SK-N-SH (cell line): Measurements from ENCODE around the gene TENT4A. TPM values are rescaled to one million over a fixed set of nuclear protein-coding genes. Genes with fewer than 3 reads are reported as not detected.

Experiments used
- CTCF ChIA-PET: fragments of 300-600, 350-600 bp; formaldehyde crosslinking; extraction: SDS; loops from one replicate; lab custom pipeline; 2021; lab: Yijun Ruan, JAX
- POLR2A ChIA-PET: fragments of 350-600 bp; sonication (Branson Sonifier 250); formaldehyde crosslinking; extraction: SDS; loops from one replicate; lab custom pipeline; 2020; ENCODE audit warnings: antibody characterized with exemption, inconsistent platforms; lab: Yijun Ruan, JAX
- DNase-seq: peaks from one replicate; pipeline ENCODE4 v3.0.0; 2012
- H2AFZ ChIP-seq: fragments of 200-600 bp; sonication (generic); 2 replicates; pipeline ENCODE4 v1.8.1; 2016; ENCODE audit warnings: antibody characterized with exemption, mild to moderate bottlenecking, low read depth
- H3F3A ChIP-seq: fragments of 200-600 bp; sonication (generic); replicated peaks from 2 replicates; pipeline ENCODE3; 2016; ENCODE audit warnings: antibody characterized with exemption, mild to moderate bottlenecking; ENCODE audit not compliant: insufficient read depth
- H3K27ac ChIP-seq, 2 experiments: fragments of 200-500 bp in 1 of 2; fragments of 200-600 bp in 1 of 2; sonication (Bioruptor generic) in 1 of 2; sonication (generic), shearing (Covaris generic) in 1 of 2; 2 replicates each; pipeline versions ENCODE4 v1.5.1 to v1.6.1; 2014 to 2016; ENCODE audit warnings: low read depth in 2 of 2, inconsistent platforms in 1 of 2, low read length in 1 of 2, mild to moderate bottlenecking in 1 of 2, mixed read lengths in 1 of 2
- H3K27me3 ChIP-seq: fragments of 200-600 bp; sonication (generic), shearing (Covaris generic); 2 replicates; pipeline ENCODE4 v1.6.1; 2016; ENCODE audit warnings: mixed run types; ENCODE audit not compliant: insufficient read depth
- H3K36me3 ChIP-seq, 2 experiments: fragments of 200-500 bp in 1 of 2; fragments of 200-600 bp in 1 of 2; sonication (Bioruptor generic) in 1 of 2; sonication (generic) in 1 of 2; replicated peaks in 1 of 2; 2 replicates each; pipeline versions ENCODE3 to v1.5.1; 2014 to 2016; ENCODE audit warnings: low read length in 1 of 2, mild to moderate bottlenecking in 1 of 2; ENCODE audit not compliant: insufficient read depth in 2 of 2, control insufficient read depth in 1 of 2
- H3K4me1 ChIP-seq, 2 experiments: fragments of 200-500 bp in 1 of 2; fragments of 200-600 bp in 1 of 2; sonication (Bioruptor generic) in 1 of 2; sonication (generic), shearing (Covaris generic) in 1 of 2; 2 replicates each; pipeline versions ENCODE4 v1.5.1 to v1.6.1; 2014 to 2016; ENCODE audit warnings: low read depth in 1 of 2, low read length in 1 of 2, mixed run types in 1 of 2; ENCODE audit not compliant: insufficient read depth in 2 of 2, control insufficient read depth in 1 of 2
- H3K4me2 ChIP-seq: fragments of 200-600 bp; sonication (generic), shearing (Covaris generic); 2 replicates; pipeline ENCODE4 v1.6.1; 2017; ENCODE audit warnings: mixed run types
- H3K4me3 ChIP-seq, 2 experiments: fragments of 200-500 bp in 1 of 2; fragments of 200-600 bp in 1 of 2; sonication (Bioruptor generic) in 1 of 2; sonication (generic), shearing (Covaris generic) in 1 of 2; 2 replicates each; pipeline versions ENCODE4 v1.5.1 to v1.8.1; 2014 to 2016; ENCODE audit warnings: low read depth in 2 of 2, inconsistent platforms in 1 of 2, low read length in 1 of 2, mild to moderate bottlenecking in 1 of 2, mixed read lengths in 1 of 2, moderate library complexity in 1 of 2
- H3K79me2 ChIP-seq: fragments of 200-600 bp; sonication (generic); 2 replicates; pipeline ENCODE4 v1.8.1; 2017; ENCODE audit warnings: mild to moderate bottlenecking; ENCODE audit not compliant: insufficient read depth
- H3K9ac ChIP-seq: fragments of 200-600 bp; sonication (generic); 2 replicates; pipeline ENCODE4 v1.6.1; 2017; ENCODE audit warnings: mixed run types
- H3K9me2 ChIP-seq: fragments of 200-600 bp; sonication (generic); 2 replicates; pipeline ENCODE4 v1.6.1; 2017; ENCODE audit warnings: mixed run types
- H3K9me3 ChIP-seq: fragments of 200-600 bp; sonication (generic); 2 replicates; pipeline ENCODE4 v1.6.1; 2017; ENCODE audit warnings: mixed run types, mild to moderate bottlenecking, moderate library complexity
- H4K20me1 ChIP-seq: fragments of 200-600 bp; sonication (generic); 2 replicates; pipeline ENCODE4 v1.6.1; 2017; ENCODE audit warnings: mild to moderate bottlenecking, mixed run types; ENCODE audit not compliant: insufficient read depth
- CTCF ChIP-seq: fragments of 200-600 bp; sonication (generic); IDR thresholded peaks from 2 replicates; pipeline ENCODE4 v1.6.1; 2017; ENCODE audit warnings: antibody characterized with exemption, mild to moderate bottlenecking, moderate library complexity
- EZH2phosphoT487 ChIP-seq: fragments of 200-600 bp; sonication (generic); IDR thresholded peaks from 2 replicates; pipeline ENCODE4 v1.6.1; 2017; ENCODE audit warnings: low read depth, mixed run types, mild to moderate bottlenecking, antibody characterized with exemption, moderate library complexity, borderline replicate concordance
- FOXJ3 ChIP-seq: sonication (generic); formaldehyde crosslinking; IDR thresholded peaks from 2 replicates; pipeline ENCODE4 v1.5.1; 2020; ENCODE audit warnings: mild to moderate bottlenecking, missing genetic modification reagents
- FOXM1 ChIP-seq: IDR thresholded peaks from 2 replicates; pipeline ENCODE4 v1.4.0; 2012; ENCODE audit warnings: low read depth, mild to moderate bottlenecking
- GATA2 ChIP-seq: sonication (generic); formaldehyde crosslinking; IDR thresholded peaks from 2 replicates; pipeline ENCODE4 v1.5.0; 2020; ENCODE audit warnings: mild to moderate bottlenecking, missing genetic modification reagents
- JUND ChIP-seq: IDR thresholded peaks from 2 replicates; pipeline ENCODE4 v1.4.0; 2012
- MEF2A ChIP-seq: IDR thresholded peaks from 2 replicates; pipeline ENCODE4 v1.4.0; 2012; ENCODE audit warnings: low read depth, borderline replicate concordance
- MXI1 ChIP-seq: IDR thresholded peaks from 2 replicates; pipeline ENCODE4 v1.6.1; 2012; ENCODE audit warnings: mild to moderate bottlenecking, low read depth, low read length, improper control_type of control experiment
- POLR2AphosphoS5 ChIP-seq: IDR thresholded peaks from 2 replicates; pipeline ENCODE4 v1.6.1; 2012; ENCODE audit warnings: low read depth, low read length
- RAD21 ChIP-seq: IDR thresholded peaks from 2 replicates; pipeline ENCODE4 v1.6.1; 2012; ENCODE audit warnings: mild to moderate bottlenecking, low read length
- RXRA ChIP-seq: IDR thresholded peaks from 2 replicates; pipeline ENCODE4 v1.4.0; 2012; ENCODE audit warnings: low read depth, mild to moderate bottlenecking, borderline replicate concordance
- SIN3A ChIP-seq: IDR thresholded peaks from 2 replicates; pipeline ENCODE4 v1.6.1; 2012; ENCODE audit warnings: low read depth, mild to moderate bottlenecking, low read length, moderate library complexity, borderline replicate concordance
- SMC3 ChIP-seq: IDR thresholded peaks from 2 replicates; pipeline ENCODE4 v1.6.1; 2012; ENCODE audit warnings: low read depth, low read length, improper control_type of control experiment
- TAF1 ChIP-seq: IDR thresholded peaks from 2 replicates; pipeline ENCODE4 v1.6.1; 2012; ENCODE audit warnings: low read depth, mild to moderate bottlenecking, low read length, moderate library complexity, borderline replicate concordance
- USF1 ChIP-seq: IDR thresholded peaks from 2 replicates; pipeline ENCODE4 v1.4.0; 2012; ENCODE audit warnings: low read depth, borderline replicate concordance
- YY1 ChIP-seq: IDR thresholded peaks from 2 replicates; pipeline ENCODE4 v1.4.0; 2012; ENCODE audit warnings: low read depth, mild to moderate bottlenecking
- WGBS: methylation state at CpG from one replicate; pipeline ENCODE4 v1.1.6; 2017; ENCODE audit warnings: low lambda C conversion rate; 5-methylcytosine and 5-hydroxymethylcytosine counted together
- polyA plus RNA-seq, 3 experiments: library from polyadenylated mRNA; depleted of rRNA; stranded (reverse); fragments of >200 nt; gene quantifications; 2 replicates each; pipeline ENCODE4 v1.2.3, GENCODE V29; 2012
- TF ChIP-seq, protein P1 (sequence below): fragments of 150-350 bp; IDR thresholded peaks from 2 replicates; pipeline ENCODE4 v1.6.1; 2017; ENCODE audit warnings: antibody characterized with exemption, low read length, low read depth, borderline replicate concordance
- TF ChIP-seq, protein P2 (sequence below): IDR thresholded peaks from 2 replicates; pipeline ENCODE4; 2012

Gene TENT4A
- polyA plus RNA-seq, 1 of the 3 experiments (the other 2 are of a cell fraction): 6.0 TPM

DNA sequence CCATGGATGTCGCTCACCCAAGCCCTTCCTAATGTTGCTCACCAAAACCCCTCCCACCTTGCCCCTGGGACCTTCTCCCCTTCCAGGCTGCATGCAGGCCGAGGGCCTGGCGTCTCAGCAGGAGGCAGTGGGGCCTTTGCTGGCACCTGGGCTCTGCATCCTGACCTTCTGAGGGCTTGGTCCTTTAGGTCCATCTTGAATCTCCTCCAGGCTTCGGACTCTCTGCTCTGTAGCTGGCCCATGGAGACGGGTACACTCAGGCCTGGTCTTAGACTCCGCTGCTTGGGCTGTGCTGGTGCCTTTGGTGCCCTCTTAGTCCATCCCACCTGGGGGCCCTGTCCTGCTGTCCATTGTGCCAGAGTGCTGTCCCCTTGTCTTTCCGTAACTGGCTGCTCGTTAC lies 14.0 kb downstream of the TENT4A start:
- TF ChIP-seq FOXM1: no peak
- no peak for TF ChIP-seq USF1
- TF ChIP-seq, protein P1, sequence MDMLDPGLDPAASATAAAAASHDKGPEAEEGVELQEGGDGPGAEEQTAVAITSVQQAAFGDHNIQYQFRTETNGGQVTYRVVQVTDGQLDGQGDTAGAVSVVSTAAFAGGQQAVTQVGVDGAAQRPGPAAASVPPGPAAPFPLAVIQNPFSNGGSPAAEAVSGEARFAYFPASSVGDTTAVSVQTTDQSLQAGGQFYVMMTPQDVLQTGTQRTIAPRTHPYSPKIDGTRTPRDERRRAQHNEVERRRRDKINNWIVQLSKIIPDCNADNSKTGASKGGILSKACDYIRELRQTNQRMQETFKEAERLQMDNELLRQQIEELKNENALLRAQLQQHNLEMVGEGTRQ: no peak
- no peak for TF ChIP-seq JUND
- TF ChIP-seq SIN3A: no peak
- TF ChIP-seq SMC3: no peak
- TF ChIP-seq CTCF: no peak
- no peak for TF ChIP-seq YY1
- TF ChIP-seq POLR2AphosphoS5: no peak
- TF ChIP-seq FOXJ3: no peak
- TF ChIP-seq, protein P2, sequence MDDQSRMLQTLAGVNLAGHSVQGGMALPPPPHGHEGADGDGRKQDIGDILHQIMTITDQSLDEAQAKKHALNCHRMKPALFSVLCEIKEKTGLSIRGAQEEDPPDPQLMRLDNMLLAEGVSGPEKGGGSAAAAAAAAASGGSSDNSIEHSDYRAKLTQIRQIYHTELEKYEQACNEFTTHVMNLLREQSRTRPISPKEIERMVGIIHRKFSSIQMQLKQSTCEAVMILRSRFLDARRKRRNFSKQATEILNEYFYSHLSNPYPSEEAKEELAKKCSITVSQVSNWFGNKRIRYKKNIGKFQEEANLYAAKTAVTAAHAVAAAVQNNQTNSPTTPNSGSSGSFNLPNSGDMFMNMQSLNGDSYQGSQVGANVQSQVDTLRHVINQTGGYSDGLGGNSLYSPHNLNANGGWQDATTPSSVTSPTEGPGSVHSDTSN: no peak
- TF ChIP-seq TAF1: no peak
- TF ChIP-seq MEF2A: no peak
- TF ChIP-seq MXI1: no peak
- TF ChIP-seq RXRA: no peak
- no peak for TF ChIP-seq EZH2phosphoT487
- no peak for TF ChIP-seq GATA2 (CRISPR knock-in tag)
- TF ChIP-seq RAD21: no peak
- POLR2A ChIA-PET: no interaction called here
- Histone ChIP-seq H3K27me3 (no peaks in the 10 kb centered on the region), H2AFZ (no peak overlapping the region), H3K4me1 (peaks cover 45 to 55% of the 10 kb centered on the region in 2 experiments), H3K9ac (no peak overlapping the region), H3K36me3 (peaks cover 5 to 7% of the 10 kb centered on the region in 2 experiments), H3K79me2 (peaks cover 100% of the 10 kb centered on the region), H3K4me3 (no peak overlapping the region), H3K9me3 (no peaks in the 10 kb centered on the region), H3K4me2 (no peak overlapping the region), H4K20me1 (peaks cover 98% of the 10 kb centered on the region), H3K9me2 (no peaks in the 10 kb centered on the region), H3K27ac (no peak overlapping the region; a peak in 2 of 4 replicates), H3F3A (peaks cover 19% of the 10 kb centered on the region)
- 95% methylated on average over 7 of the region's 8 CpGs for WGBS
- no peak for DNase-seq
- CTCF ChIA-PET: interaction anchor here (6.5 kb wide), 1 partner anchor 18 kb away, joined by 37 read pairs; no protein-coding TSS in a partner anchor
